PC-3 (cell line): Measurements from ENCODE around the gene SP4.

ENCODE experiments used
- EZH2 ChIP-seq: fragments of 300-600 bp; sonication (generic); IDR thresholded peaks from one replicate; pipeline ENCODE4 v1.6.1; 2017; ENCODE audit warnings: antibody characterized with exemption, mild to moderate bottlenecking, low read length; ENCODE audit not compliant: unreplicated experiment
- EZH2phosphoT487 ChIP-seq: fragments of 300-600 bp; sonication (generic); IDR thresholded peaks from 2 replicates; pipeline ENCODE4 v1.6.1; 2018; ENCODE audit warnings: mild to moderate bottlenecking, antibody characterized with exemption, low read length, borderline replicate concordance
- TF ChIP-seq, protein P1 (sequence below): fragments of 300-600 bp; sonication (generic); conservative IDR thresholded peaks from 2 replicates; pipeline ENCODE4 v1.5.1; 2017; ENCODE audit warnings: antibody characterized with exemption, low read depth, mild to moderate bottlenecking, low read length

DNA sequence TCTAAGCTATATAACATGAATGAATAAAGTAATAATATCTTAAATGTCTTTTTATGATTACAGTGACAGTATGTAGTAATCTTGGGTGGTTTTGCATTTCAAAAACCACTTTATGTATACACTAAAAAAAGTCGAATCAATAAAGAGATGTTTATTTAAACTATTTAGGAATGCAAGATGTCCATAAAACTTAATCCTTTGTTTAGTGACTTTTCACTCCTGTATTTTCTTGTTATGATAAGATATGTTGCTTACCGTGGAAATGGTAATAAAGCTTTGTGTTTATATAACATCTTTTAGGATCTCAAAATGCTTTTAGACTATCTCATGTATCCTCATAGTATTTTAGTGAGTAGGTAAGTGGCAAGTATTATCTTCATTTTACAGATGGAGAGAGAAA, 48.5 kb downstream of the SP4 start:
- TF ChIP-seq, protein P1, sequence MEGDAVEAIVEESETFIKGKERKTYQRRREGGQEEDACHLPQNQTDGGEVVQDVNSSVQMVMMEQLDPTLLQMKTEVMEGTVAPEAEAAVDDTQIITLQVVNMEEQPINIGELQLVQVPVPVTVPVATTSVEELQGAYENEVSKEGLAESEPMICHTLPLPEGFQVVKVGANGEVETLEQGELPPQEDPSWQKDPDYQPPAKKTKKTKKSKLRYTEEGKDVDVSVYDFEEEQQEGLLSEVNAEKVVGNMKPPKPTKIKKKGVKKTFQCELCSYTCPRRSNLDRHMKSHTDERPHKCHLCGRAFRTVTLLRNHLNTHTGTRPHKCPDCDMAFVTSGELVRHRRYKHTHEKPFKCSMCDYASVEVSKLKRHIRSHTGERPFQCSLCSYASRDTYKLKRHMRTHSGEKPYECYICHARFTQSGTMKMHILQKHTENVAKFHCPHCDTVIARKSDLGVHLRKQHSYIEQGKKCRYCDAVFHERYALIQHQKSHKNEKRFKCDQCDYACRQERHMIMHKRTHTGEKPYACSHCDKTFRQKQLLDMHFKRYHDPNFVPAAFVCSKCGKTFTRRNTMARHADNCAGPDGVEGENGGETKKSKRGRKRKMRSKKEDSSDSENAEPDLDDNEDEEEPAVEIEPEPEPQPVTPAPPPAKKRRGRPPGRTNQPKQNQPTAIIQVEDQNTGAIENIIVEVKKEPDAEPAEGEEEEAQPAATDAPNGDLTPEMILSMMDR, result no peak
- no peak for TF ChIP-seq EZH2phosphoT487
- TF ChIP-seq EZH2, result no peak
